ENCODE results near the gene UVRAG.

The UVRAG gene

DNA sequence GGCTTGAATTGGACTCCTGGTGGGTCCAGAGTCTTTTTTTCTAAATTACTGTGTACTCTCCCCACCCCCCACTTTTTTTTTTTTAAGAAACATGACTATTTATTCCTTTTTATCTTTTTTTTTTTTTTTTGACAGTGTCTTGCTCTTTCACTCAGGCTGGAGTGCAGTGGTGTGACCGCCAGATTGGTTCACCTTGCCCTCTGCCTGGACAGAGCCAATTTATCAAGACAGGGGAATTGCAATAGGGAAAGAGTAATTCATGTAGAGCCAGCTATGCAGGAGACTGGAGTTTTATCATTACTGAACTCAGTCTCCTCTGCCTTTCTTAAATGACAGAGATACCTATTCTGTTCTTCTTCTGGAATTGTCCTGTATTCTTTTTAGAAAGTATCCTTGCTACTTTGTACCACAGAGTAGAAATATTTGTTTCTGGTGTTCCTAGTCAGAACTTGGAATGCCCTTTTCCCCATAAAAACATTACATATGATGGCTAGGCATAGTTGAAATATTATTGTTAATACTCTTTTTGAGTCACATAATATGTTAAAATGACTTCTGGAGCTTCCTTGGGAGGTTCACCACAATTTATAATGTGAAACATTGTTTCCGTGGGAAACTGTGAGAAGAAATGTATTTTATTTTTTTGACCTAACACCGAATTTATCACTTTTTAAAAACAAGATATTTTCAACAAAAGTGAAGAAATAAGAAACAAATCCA is 95.6 kb downstream of the UVRAG start:
- Histone ChIP-seq H3K36me3 (ENCODE audit: insufficient read depth, low read length) (peaks cover 26% of the 10 kb centered on the region), H3K4me2 (ENCODE audit: low read length) (no peak overlapping the region), H3K9me3 (ENCODE audit: low read length) (no peaks in the 10 kb centered on the region), H3K4me1 (ENCODE audit: insufficient read depth, low read length, severe bottlenecking) (no peaks in the 10 kb centered on the region), H3F3A (ENCODE audit: insufficient read depth, low read length) (no peaks in the 10 kb centered on the region), H3K79me2 (ENCODE audit: insufficient read depth, low read length) (peaks cover 24% of the 10 kb centered on the region), H2AFZ (ENCODE audit: low read length) (no peak overlapping the region), H4K20me1 (ENCODE audit: insufficient read depth, low read length) (no peaks in the 10 kb centered on the region), H3K9ac (ENCODE audit: low read length) (no peak overlapping the region), H3K9me2 (ENCODE audit: low read depth, low read length) (no peaks in the 10 kb centered on the region), H3K27ac (ENCODE audit: low read depth, low read length, poor library complexity, severe bottlenecking) (no peak overlapping the region), H3K27me3 (ENCODE audit: insufficient read depth, low read length) (no peaks in the 10 kb centered on the region), H3K4me3 (ENCODE audit: low read depth, low read length, poor library complexity, severe bottlenecking) (no peak overlapping the region)
- TF ChIP-seq, protein P1, sequence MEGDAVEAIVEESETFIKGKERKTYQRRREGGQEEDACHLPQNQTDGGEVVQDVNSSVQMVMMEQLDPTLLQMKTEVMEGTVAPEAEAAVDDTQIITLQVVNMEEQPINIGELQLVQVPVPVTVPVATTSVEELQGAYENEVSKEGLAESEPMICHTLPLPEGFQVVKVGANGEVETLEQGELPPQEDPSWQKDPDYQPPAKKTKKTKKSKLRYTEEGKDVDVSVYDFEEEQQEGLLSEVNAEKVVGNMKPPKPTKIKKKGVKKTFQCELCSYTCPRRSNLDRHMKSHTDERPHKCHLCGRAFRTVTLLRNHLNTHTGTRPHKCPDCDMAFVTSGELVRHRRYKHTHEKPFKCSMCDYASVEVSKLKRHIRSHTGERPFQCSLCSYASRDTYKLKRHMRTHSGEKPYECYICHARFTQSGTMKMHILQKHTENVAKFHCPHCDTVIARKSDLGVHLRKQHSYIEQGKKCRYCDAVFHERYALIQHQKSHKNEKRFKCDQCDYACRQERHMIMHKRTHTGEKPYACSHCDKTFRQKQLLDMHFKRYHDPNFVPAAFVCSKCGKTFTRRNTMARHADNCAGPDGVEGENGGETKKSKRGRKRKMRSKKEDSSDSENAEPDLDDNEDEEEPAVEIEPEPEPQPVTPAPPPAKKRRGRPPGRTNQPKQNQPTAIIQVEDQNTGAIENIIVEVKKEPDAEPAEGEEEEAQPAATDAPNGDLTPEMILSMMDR (IDR thresholded peaks at IDR 0.05; ENCODE audit: low read length) = no peak
- TF ChIP-seq EZH2 (IDR thresholded peaks at IDR 0.05; ENCODE audit: borderline replicate concordance, low read length) = no peak

DNA sequence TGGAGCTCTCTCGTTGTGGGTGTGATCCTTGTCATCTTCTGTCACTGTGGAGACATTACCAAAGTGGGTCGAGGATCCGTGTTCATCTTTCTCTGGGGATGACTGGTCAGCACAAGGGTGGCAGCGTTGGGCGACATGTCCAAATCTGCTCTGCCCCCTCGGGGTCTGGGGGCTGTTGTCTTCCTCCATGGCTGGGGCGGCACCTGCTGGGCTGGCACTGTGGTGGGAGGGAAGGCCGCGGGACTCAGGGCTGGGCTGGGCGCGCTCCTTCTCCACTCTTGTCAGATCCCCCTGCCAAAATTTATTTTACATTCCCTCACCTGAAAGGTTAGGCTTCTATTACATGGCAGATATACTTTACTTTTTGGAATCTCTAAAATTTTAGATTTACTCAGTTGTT is 96.4 kb downstream of the UVRAG start:
- Histone ChIP-seq H3K79me2 (ENCODE audit: insufficient read depth, low read length) (peaks cover 24% of the 10 kb centered on the region), H3K9me2 (ENCODE audit: low read depth, low read length) (no peaks in the 10 kb centered on the region), H3K9me3 (ENCODE audit: low read length) (no peaks in the 10 kb centered on the region), H2AFZ (ENCODE audit: low read length) (no peak overlapping the region), H3K27ac (ENCODE audit: low read depth, low read length, poor library complexity, severe bottlenecking) (no peak overlapping the region), H3K4me3 (ENCODE audit: low read depth, low read length, poor library complexity, severe bottlenecking) (no peak overlapping the region), H3K4me2 (ENCODE audit: low read length) (no peak overlapping the region), H3F3A (ENCODE audit: insufficient read depth, low read length) (no peaks in the 10 kb centered on the region), H3K9ac (ENCODE audit: low read length) (no peak overlapping the region), H4K20me1 (ENCODE audit: insufficient read depth, low read length) (no peaks in the 10 kb centered on the region), H3K27me3 (ENCODE audit: insufficient read depth, low read length) (no peaks in the 10 kb centered on the region), H3K36me3 (ENCODE audit: insufficient read depth, low read length) (peaks cover 26% of the 10 kb centered on the region), H3K4me1 (ENCODE audit: insufficient read depth, low read length, severe bottlenecking) (no peaks in the 10 kb centered on the region)
- TF ChIP-seq EZH2 (IDR thresholded peaks at IDR 0.05; ENCODE audit: borderline replicate concordance, low read length) = no peak
- TF ChIP-seq, protein P1 (IDR thresholded peaks at IDR 0.05; ENCODE audit: low read length) = no peak

- no peaks in the 10 kb centered on the region for H4K20me1 ChIP-seq (ENCODE audit: insufficient read depth, low read length)
Measured at GRCh38 chr11:75913984-75914383, 99.0 kb downstream of the UVRAG start.

More at GRCh38 chr11:75913984-75914383, 99.0 kb downstream of the UVRAG start:
- Histone ChIP-seq H3K9me3 (ENCODE audit: low read length) (no peaks in the 10 kb centered on the region), H3K27ac (ENCODE audit: low read depth, low read length, poor library complexity, severe bottlenecking) (no peak overlapping the region), H3K4me2 (ENCODE audit: low read length) (no peak overlapping the region), H3K4me1 (ENCODE audit: insufficient read depth, low read length, severe bottlenecking) (peaks cover 4% of the 10 kb centered on the region), H3K4me3 (ENCODE audit: low read depth, low read length, poor library complexity, severe bottlenecking) (no peak overlapping the region), H3K9me2 (ENCODE audit: low read depth, low read length) (no peaks in the 10 kb centered on the region), H3K9ac (ENCODE audit: low read length) (no peak overlapping the region), H2AFZ (ENCODE audit: low read length) (no peak overlapping the region), H3K36me3 (ENCODE audit: insufficient read depth, low read length) (peaks cover 34% of the 10 kb centered on the region), H3K79me2 (ENCODE audit: insufficient read depth, low read length) (peaks cover 6% of the 10 kb centered on the region; the same call in 1 of the 2 replicates), H3K27me3 (ENCODE audit: insufficient read depth, low read length) (no peaks in the 10 kb centered on the region), H3F3A (ENCODE audit: insufficient read depth, low read length) (no peaks in the 10 kb centered on the region)
- TF ChIP-seq EZH2 (IDR thresholded peaks at IDR 0.05; ENCODE audit: borderline replicate concordance, low read length) = no peak
- TF ChIP-seq, protein P1 (IDR thresholded peaks at IDR 0.05; ENCODE audit: low read length) = no peak

Measured in OCI-LY1 (cell line).